OCI-LY7 (cell line): ENCODE results near the gene ABCF3.

ENCODE experiments used
- CTCF ChIP-seq: fragments of 200-600 bp; sonication (generic); conservative IDR thresholded peaks from 2 replicates; pipeline ENCODE4 v1.5.1; 2014; ENCODE audit warnings: mild to moderate bottlenecking, antibody characterized with exemption, low read length, moderate library complexity, mixed read lengths
- EZH2phosphoT487 ChIP-seq: fragments of 200-600 bp; sonication (generic); IDR thresholded peaks from 2 replicates; pipeline ENCODE4 v1.6.1; 2018; ENCODE audit warnings: low read depth, borderline replicate concordance, mild to moderate bottlenecking, mixed run types, antibody characterized with exemption, low read length, moderate library complexity, mixed read lengths

- TF ChIP-seq CTCF (no peak), EZH2phosphoT487 (no peak)
These were observed 50.6 kb downstream of the ABCF3 start for GRCh38 chr3:184236636-184237035.
